ENCODE data around the gene SLC25A23.

Gene SLC25A23

GRCh38 chr19:6481541-6482342, 22.1 kb upstream of the SLC25A23 start, which contains the start of gene DENND1C:
Gene DENND1C, minus strand, starts transcription at chr19:6481787. Its CDS starts 92 bp downstream, at chr19:6481695.
- peak; percentile 65 for DNase-seq

GRCh38 chr19:6480848-6481415, 21.3 kb upstream of the SLC25A23 start:
- no peak for DNase-seq

- no peak for DNase-seq
These were observed 20.3 kb upstream of the SLC25A23 start for GRCh38 chr19:6479836-6480398.

GRCh38 chr19:6478815-6479214, 19.2 kb upstream of the SLC25A23 start:
- DNase-seq, result no peak

- no peak for DNase-seq
These were observed 17.4 kb upstream of the SLC25A23 start for GRCh38 chr19:6476896-6477431.

GRCh38 chr19:6476155-6476895, 16.7 kb upstream of the SLC25A23 start:
- DNase-seq, result peak; percentile 35

GRCh38 chr19:6475321-6476108, 15.9 kb upstream of the SLC25A23 start:
- DNase-seq, result no peak

GRCh38 chr19:6473647-6474046, 14.1 kb upstream of the SLC25A23 start:
- DNase-seq, result no peak

GRCh38 chr19:6472713-6473112, 13.1 kb upstream of the SLC25A23 start:
- DNase-seq, result no peak

- no peak for DNase-seq
These were observed 11.5 kb upstream of the SLC25A23 start for GRCh38 chr19:6471076-6471475.

- DNase-seq, result no peak
These were observed 10.6 kb upstream of the SLC25A23 start for GRCh38 chr19:6470173-6470572.

GRCh38 chr19:6467384-6467783, 7.8 kb upstream of the SLC25A23 start:
- DNase-seq, result no peak

- no peak for DNase-seq
These were observed 7.1 kb upstream of the SLC25A23 start for GRCh38 chr19:6466526-6467248.

GRCh38 chr19:6465663-6466062, 6.1 kb upstream of the SLC25A23 start:
- no peak for DNase-seq

- no peak for DNase-seq
These were observed 5.4 kb upstream of the SLC25A23 start for GRCh38 chr19:6465006-6465405.

- peak; percentile 30 for DNase-seq
These were observed 4.7 kb upstream of the SLC25A23 start, which contains the start of gene CRB3 for GRCh38 chr19:6464070-6464873. Gene CRB3, plus strand, starts transcription at chr19:6464271. Its CDS starts 431 bp downstream, at chr19:6464702.

GRCh38 chr19:6460099-6460884, 700 bp upstream of the SLC25A23 start:
- DNase-seq, result peak; percentile 96

- no peak for DNase-seq
These were observed 814 bp downstream of the SLC25A23 start for GRCh38 chr19:6458695-6459261.

GRCh38 chr19:6457958-6458694, 1.5 kb downstream of the SLC25A23 start:
- no peak for DNase-seq
